22Rv1 (cell line): ENCODE data around the gene WBP1L.
"Not testable (repeated sequence)": the region's sequence is repeated elsewhere in the genome, so short reads cannot be mapped to it uniquely, and the experiment has no call there.

Source experiments
- H3K27ac ChIP-seq: fragments of 450-650 bp; 2 replicates; pipeline ENCODE4 v1.5.1; 2017
- ZFX ChIP-seq: fragments of 450-650 bp; IDR thresholded peaks from 2 replicates; pipeline ENCODE4 v1.6.1; 2017; ENCODE audit warnings: antibody characterized with exemption, borderline replicate concordance
- TF ChIP-seq, protein P1 (sequence below): fragments of 450-650 bp; IDR thresholded peaks from 2 replicates; pipeline ENCODE4 v1.5.1; 2017; ENCODE audit warnings: mild to moderate bottlenecking

Gene WBP1L

DNA sequence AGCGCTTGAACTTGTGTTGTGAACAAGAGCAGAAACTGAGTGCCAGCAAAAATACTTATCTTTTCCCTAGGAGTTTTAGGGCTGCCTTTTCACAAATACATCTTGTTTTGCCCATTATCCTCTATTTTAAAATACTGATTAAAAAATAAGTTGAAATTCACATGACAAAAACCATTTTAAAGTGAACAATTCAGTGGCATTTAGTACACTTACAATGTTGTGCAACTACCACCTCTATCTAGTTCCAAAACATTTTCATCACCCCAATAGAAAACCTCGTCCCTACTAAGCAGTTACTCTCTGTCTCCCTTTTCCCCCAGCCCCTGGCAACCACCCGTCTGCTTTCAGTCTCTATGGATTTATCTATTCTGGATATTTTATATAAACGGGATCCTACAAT, 1.4 kb downstream of the WBP1L start:
- no peak for TF ChIP-seq ZFX
- TF ChIP-seq, protein P1, sequence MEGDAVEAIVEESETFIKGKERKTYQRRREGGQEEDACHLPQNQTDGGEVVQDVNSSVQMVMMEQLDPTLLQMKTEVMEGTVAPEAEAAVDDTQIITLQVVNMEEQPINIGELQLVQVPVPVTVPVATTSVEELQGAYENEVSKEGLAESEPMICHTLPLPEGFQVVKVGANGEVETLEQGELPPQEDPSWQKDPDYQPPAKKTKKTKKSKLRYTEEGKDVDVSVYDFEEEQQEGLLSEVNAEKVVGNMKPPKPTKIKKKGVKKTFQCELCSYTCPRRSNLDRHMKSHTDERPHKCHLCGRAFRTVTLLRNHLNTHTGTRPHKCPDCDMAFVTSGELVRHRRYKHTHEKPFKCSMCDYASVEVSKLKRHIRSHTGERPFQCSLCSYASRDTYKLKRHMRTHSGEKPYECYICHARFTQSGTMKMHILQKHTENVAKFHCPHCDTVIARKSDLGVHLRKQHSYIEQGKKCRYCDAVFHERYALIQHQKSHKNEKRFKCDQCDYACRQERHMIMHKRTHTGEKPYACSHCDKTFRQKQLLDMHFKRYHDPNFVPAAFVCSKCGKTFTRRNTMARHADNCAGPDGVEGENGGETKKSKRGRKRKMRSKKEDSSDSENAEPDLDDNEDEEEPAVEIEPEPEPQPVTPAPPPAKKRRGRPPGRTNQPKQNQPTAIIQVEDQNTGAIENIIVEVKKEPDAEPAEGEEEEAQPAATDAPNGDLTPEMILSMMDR = no peak

DNA sequence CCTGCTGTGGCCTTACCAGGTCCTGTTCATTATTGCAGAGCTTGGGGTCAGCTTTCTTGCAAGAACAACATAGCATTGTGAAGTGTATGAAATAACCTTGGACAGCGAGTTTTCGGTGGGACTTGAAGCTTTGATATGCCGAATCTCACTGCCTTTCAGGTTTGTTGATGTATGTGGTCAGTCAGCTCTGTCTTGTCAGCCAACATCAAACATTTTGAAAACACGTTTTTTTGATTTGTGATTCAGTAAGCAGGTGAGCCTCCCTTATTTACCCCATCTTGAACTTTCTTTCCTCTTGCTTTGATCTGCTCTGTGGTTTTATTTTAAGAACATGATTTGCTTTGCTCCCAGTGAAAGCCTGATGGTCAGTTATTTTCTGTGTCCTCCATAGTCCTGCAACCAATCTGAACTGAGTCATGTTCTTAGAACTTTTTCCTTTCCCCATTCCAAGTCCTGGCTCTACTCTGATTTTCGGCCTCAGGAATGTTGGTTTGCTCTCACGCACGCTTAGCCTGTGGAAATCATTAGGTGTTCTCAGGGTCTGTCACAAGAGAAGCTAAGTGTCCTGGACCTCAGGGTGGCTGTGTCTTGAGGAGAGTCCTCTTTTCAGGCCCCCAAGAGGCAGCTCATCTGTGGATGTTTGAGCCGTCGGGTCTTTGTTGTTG, 8.7 kb downstream of the WBP1L start:
- H3K27ac ChIP-seq = no peak overlapping the region
- TF ChIP-seq, protein P1 = no peak
- no peak for TF ChIP-seq ZFX

More for the DNA sequence above, 1.4 kb downstream of the WBP1L start:
- H3K27ac ChIP-seq = no peak overlapping the region

DNA sequence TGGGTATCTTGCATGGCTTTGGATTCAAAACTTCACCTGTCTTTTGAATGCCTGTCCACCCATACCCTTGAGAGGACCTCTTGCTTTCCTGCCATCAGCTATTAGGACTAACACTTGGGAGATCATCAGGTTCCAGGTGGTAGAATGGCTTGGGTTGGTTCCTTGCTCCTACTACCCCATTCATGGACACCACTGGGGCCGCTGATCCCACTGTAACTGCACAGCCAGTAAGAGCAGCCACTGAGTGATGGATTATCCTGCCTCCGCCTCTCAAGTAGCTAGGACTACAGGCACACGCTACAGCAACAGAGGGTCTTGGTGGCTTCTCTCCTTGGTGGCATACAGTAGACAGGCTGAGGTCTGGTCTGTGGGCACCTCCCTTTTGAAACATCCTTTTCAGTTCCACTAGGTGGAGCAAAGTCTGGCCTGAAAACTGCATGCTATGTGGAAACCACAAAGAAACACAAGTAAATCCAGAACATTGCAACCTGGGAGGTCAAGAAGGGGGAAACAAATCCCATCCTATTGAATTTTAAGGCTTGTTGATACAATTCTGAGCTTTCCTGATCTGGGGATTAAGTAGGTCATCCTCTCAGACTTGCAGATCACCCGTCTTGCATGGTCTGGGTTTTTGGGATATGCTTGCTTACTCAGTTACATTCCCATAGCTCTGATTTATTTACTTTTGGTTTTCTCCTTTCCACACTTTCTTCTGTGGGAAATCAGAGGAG, 9.4 kb downstream of the WBP1L start:
- TF ChIP-seq, protein P1 = peak; percentile 68
- no peak for TF ChIP-seq ZFX
- H3K27ac ChIP-seq = no peak overlapping the region

DNA sequence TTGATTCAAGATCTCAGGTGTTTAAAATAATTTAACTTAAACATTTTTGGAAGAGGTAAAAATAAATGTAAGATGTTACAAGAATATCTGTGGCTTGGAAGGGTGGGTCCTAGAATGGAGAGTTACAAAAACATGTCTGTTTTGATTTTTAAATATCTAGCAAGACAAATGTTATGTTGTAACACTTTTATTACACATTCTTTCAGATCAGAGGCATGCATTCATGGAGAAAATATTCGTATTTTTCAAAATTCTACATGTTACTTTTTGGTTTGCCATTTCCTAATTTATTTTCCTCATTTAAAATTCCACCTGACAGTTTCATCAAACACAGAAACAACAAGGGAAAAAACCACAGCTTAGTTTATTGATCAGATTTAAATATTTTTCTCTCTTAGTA, 10.0 kb downstream of the WBP1L start:
- H3K27ac ChIP-seq = no peak overlapping the region
- TF ChIP-seq, protein P1 = no peak
- TF ChIP-seq ZFX = no peak

DNA sequence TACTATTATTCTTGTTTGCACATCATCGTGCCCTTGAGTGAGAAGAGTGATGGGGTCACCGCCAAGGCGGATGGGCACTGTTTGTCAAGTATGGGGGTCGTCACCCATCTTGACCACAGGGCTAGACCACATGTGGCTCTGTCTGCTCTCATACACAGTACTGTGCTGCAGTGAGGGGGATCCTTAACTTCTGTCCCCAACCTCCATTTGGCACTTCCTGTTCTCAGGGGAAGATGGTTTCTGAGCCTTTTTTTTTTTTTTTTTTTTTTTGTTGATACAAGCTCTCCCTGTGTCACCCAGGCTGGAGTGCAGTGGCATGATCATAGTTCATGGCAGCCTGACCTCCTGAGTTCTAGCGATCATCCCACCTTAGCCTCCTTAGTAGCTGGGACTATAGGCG, 13.6 kb downstream of the WBP1L start:
- H3K27ac ChIP-seq = no peak overlapping the region
- TF ChIP-seq ZFX = no peak
- TF ChIP-seq, protein P1 = no peak

DNA sequence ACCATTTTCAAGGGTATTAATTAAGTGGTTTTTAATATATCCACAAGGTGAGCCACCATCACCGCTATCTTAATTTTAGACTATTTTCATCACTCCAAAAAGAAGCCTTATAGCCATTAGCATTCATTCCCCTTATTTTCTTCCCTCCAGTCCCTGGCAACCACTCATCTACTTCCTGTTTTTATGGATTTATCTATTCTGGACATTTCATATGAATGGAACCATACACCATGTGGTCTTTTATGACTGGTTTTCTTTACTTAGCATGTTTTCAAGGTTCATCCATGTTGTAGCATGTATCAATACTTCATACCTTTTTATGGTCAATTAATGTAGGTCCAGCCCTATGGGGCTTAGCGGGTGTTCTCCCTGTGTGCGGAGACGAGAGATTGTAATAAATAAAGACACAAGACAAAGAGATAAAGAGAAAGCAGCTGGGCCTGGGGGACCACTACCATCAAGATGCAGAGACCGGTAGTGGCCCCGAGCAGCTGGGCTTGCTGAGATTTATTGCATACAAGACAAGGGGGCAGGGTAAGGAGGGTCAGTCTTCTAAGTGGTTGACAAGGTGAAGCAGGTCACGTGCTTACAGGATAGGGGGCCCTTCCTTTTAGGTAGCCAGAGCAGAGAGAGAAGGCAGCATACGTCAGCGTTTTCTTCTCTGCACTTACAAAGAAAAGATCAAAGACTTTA, 14.6 kb downstream of the WBP1L start:
- TF ChIP-seq, protein P1 = no peak
- no peak for TF ChIP-seq ZFX
- no peak overlapping the region for H3K27ac ChIP-seq

DNA sequence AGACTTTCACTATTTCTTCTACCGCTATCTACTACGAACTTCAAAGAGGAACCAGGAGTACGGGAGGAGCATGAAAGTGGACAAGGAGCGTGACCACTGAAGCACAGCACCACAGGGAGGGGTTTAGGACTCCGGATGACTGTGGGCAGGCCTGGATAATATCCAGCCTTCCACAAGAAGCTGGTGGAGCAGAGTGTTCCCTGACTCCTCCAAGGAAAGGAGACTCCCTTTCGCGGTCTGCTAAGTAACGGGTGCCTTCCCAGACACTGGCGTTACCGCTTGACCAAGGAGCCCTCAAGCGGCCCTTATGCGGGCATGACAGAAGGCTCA, 15.2 kb downstream of the WBP1L start:
- not testable (repeated sequence) for H3K27ac ChIP-seq
